Activated CD4-positive, CD25-positive, alpha-beta regulatory T cell treated with anti-CD3 and anti-CD28 coated beads, Interleukin-2, amount 50 U/mL, for 24 hours (primary cell): ENCODE data around the gene COL20A1.
"Not testable (repeated sequence)": the region's sequence is repeated elsewhere in the genome, so short reads cannot be mapped to it uniquely, and the experiment has no call there.

Experiments
- ATAC-seq, 2 donors: fragments of 150-1000 bp; cut with Tn5 transposase; one replicate each; pipeline ENCODE4 v1.10.0; 2021; ENCODE audit warnings: mild to moderate bottlenecking in 1 of 2, moderate library complexity in 1 of 2

Gene COL20A1

GRCh38 chr20:63291811-63292210 is 1.2 kb upstream of the COL20A1 start:
- no peak for ATAC-seq

DNA sequence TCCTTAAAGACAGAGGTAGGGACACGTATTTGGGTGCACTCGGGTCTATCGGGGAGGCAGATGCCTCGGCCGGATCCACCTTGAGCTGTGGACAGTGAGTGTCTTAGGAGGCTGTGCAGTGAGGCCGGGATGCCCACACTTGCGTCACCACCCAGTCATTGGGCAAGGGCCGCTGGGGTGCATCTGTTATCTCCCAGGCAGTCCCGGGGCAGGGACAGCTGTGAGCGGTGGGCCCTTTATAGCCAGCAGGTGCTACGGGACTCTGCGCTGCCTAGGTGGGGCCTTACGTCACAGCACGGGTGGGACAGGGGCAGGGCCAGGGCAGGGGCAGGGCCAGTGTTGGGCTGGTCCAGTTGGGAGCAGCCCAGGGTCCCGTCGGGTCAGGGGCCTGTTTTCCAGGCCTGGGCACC is 689 bp upstream of the COL20A1 start:
- no peak for ATAC-seq

DNA sequence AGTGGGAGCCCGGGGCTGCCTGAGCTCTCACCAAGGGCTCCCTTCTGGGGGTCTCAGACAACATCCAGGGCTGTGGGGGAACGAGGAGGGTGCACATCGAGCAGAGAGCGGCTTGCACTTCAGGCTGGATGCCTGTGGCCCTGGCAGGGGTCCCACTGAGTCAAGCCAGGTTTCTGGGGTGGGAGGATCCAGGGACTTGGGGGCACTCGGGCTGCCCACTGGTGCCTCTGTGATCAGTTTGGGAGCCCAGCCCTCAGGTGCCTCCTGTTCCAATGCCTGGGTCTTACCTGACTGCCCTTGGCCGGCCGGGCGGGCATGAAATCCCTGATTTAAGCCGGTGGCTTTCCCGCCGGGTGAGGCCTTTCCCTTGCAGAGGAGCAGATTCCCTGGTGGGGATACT is 470 bp downstream of the COL20A1 start:
- ATAC-seq: no peak

DNA sequence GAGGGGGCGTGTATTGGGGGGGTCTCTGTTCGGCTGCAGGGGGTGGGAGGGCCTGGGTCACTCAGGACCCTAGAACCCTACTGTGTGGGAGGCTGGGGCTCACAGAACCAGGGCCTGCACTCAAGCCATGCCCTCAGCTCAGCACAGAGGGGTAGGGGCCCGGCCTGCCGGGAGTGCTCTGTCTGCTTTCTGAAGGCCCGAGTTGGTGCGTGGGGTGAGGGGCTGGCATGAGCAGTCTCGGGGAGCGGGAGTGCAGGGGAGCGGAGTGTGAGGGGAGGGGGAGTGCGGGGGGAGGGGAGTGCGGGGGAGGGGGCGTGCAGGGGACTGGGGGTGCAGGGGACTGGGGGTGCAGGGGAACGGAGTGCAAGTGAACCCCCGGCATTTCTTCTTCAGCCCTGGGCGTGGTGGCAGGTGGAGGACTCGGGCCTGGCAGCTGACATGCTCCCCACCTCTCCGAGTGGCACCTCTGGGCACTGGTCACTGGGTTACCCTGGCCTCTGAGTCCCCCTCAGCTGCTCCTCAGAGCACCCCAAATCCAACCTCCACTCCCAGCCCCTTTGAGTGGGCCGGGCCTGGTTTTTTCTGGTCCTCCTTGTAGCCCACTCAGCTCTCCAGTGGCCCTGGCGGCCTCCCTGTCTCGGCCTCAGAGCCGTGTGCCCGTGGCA is 1.0 kb downstream of the COL20A1 start:
- ATAC-seq: no peak

DNA sequence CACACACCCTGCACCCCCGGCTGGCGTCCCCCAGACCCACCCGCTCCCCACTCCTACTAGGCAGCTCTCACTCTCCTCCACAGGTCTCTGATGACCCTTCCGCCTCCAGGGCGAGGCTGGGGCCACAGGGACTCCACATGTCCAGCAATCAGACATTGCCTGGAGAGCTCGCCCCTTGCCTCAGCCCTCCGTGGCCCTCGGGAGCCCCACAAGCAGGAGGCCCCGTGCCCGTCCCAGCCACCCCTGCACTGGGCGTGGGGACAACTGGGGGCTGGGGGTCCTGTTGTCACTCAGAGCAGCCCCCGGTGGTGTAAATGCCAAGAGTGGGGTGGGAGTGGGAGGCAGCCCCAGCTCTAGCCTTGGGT is 1.5 kb downstream of the COL20A1 start:
- ATAC-seq: no peak

DNA sequence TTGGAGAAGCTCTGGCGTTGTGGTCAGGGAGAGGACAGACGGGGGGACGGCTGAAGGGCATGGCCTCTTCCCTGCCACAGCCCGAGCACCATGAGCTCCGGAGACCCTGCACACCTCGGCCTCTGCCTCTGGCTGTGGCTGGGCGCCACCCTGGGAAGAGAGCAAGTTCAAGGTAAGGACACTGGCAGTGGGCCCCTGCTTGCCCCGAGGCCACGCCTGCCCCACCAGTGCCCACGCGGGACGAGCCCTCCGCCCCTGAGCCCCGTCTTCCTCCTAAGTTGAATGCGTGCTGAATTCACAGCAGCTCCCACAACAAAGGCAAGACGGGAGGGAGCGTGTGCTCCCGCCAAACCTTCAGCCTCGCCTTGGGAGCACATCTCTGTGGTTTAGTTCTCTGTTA is 2.0 kb downstream of the COL20A1 start:
- ATAC-seq: no peak

GRCh38 chr20:63295422-63295821 is 2.4 kb downstream of the COL20A1 start:
- no peak for ATAC-seq

- ATAC-seq: no peak
These were observed 2.9 kb downstream of the COL20A1 start for GRCh38 chr20:63295846-63296245.

DNA sequence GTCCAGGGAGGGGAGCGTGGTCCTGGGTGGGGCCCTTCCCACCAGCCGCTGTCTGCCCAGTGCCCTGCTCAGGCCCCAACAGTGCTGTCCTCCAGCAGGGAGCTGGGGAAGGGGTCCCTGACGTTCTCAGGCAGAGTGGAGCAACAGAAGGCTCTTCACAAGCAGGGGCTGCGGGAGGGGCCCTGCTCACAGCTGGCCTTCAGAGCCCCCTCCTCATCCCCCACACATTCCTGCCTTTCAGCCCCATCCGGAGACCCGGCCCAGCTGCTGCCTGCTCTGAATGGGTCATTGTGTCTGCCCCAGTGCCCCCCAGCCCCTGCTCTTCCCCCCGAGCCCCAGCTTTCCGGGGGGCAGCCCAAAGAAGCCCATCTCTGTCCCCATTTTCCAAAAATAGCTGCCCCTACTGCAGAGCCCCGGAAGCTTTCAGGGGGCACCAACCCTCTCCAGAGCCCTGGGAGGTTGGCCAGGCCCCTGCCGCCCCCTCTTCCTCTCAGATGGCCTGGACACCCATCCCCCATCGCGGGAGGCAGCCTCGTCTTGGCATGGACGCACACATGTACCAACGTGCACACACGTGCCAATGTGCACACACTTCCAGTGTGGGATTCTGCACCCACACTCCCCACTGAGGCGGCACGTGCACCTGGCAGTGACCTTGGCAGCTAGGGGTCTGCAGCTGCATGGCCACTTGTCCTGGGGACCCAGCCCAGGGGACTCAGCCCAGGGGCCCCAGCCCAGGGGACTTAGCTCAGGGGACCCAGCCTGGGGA is 3.7 kb downstream of the COL20A1 start:
- ATAC-seq: no peak

GRCh38 chr20:63297371-63297781 is 4.4 kb downstream of the COL20A1 start:
- no peak for ATAC-seq

GRCh38 chr20:63297796-63298572 is 5.0 kb downstream of the COL20A1 start:
- ATAC-seq: no peak

DNA sequence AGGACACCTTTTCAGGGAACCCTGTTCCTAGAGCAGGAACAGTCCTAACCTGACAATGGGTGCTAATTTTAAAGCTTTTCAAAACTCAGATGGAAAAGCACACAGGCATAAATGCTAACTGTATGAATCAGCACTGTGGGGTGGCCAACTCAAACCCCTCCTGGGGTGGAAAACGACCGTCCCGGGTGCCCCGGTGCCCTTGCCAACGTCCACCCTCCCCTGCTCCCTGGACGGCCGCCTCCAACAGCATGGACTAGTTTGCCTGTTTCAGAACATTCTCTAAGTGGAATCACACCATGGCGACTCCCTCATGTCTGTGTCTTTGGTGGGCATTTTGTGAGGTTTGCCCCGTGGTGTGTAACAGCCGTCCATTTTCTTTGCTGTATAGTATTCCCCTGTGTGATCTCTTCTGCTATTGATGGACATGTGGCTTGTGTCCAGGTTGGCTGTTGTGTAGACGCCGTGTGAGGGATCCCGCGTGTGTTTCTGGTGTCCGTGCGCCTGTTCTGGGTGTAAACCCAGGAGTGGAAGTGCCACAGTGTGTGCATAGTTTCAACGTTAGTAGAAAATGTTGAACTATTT is 5.8 kb downstream of the COL20A1 start:
- no peak for ATAC-seq

DNA sequence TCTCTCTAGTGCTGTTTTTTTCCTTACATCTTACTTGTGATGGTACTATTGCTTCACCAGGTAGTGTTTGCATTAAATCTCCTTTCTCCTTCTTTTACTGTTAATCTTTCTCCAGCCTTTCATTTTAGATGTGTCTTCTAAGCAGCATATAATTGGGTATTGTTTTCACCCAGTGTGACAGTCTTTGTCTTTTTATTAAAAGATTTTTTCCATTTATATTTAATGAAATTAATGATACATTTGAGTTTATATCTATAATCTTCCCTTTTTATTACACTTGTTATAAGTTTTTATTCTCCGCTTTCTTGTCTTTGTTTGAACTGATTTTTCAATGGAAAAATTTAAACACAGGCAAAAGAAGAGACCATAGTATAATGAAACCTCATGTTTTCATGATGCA is 8.7 kb downstream of the COL20A1 start:
- no peak for ATAC-seq

GRCh38 chr20:63303095-63303666 is 10.2 kb downstream of the COL20A1 start:
- no peak for ATAC-seq

GRCh38 chr20:63305393-63305792 is 12.4 kb downstream of the COL20A1 start:
- no peak for ATAC-seq

GRCh38 chr20:63305933-63306672 is 13.1 kb downstream of the COL20A1 start:
- not testable (repeated sequence) for ATAC-seq

DNA sequence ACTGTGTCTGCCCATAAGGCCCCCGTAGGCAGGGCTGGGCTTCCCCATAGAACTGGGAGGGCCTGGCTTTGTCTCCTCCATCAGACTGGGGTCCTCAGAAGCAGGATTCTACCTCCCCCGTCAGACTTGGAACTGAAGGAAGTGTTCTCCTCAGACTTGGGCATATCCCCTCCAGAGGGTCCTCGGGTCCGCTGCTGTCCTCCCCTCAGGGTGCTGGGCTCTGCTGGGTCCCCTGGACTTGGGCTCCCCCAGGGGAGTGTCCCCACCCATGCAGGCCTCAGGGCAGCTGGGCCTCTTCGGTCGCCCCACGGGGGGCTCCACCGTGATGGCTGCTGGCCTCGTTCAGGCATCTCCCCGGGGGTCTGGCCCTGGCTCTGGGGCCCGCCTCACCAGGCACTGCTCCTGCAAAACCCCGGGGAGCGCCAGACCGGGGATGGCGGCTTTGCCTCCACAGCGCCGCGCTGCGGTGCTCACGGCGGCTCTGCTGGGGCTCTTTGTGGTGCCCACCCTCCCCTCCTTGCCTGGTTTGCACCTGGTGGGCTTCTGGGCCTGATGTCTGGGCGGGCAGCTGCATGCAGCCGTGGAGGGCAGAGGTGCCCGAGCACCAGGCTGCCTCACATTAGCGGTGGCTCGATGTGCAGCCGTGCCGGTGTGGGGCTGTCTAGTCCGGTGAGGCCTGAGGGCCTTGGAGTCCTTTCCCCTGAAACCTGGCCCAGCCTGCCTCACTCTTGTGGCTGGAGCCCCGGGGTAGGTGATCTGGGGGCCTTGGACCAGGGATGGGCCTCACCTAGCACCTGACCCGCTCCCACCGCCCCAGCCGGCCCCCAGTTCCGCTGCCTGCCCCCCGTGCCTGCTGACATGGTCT is 13.9 kb downstream of the COL20A1 start:
- ATAC-seq: no peak

DNA sequence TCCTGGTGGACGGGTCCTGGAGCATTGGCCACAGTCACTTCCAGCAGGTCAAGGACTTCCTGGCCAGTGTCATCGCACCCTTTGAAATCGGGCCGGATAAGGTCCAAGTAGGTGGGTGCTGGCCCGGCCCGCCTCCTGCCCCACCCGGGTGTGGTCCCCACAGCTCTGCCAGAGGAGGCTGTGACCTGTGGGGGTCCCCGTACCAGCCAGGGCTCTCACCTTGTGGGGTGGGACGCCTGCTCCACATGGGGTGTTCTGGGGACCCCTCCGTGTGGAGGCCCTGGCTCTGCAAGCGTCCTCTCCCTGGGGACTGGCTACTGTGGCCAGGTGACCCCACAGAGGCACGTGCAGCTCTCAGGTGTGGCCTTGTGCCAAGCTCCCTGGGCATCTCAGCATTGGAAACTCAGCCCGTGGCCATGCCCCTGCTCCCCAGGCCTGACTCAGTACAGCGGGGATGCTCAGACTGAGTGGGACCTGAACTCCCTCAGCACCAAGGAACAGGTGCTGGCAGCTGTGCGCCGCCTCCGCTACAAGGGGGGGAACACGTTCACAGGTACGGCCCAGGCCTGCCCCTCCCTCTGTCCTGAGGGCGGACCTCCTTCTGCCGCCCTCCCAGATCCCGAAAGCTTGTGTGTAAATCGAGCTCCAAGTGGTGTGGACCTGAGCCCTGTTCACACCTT is 14.7 kb downstream of the COL20A1 start:
- ATAC-seq: no peak

GRCh38 chr20:63308218-63308911 is 15.4 kb downstream of the COL20A1 start:
- ATAC-seq: no peak
